Loucy (cell line): ENCODE results near the gene ATP1A3.

ENCODE experiments used
- EZH2phosphoT487 ChIP-seq: fragments of 200-600 bp; IDR thresholded peaks from 2 replicates; pipeline ENCODE4 v1.6.1; 2018; ENCODE audit warnings: antibody characterized with exemption, mild to moderate bottlenecking, moderate library complexity, borderline replicate concordance
- TF ChIP-seq, protein P1 (sequence below): fragments of 200-600 bp; sonication (generic); conservative IDR thresholded peaks from 2 replicates; pipeline ENCODE4 v1.5.1; 2014; ENCODE audit warnings: mild to moderate bottlenecking, antibody characterized with exemption, low read length

GRCh38 chr19:41928754-41929535 lies 65.1 kb downstream of the ATP1A3 start:
- TF ChIP-seq, protein P1, sequence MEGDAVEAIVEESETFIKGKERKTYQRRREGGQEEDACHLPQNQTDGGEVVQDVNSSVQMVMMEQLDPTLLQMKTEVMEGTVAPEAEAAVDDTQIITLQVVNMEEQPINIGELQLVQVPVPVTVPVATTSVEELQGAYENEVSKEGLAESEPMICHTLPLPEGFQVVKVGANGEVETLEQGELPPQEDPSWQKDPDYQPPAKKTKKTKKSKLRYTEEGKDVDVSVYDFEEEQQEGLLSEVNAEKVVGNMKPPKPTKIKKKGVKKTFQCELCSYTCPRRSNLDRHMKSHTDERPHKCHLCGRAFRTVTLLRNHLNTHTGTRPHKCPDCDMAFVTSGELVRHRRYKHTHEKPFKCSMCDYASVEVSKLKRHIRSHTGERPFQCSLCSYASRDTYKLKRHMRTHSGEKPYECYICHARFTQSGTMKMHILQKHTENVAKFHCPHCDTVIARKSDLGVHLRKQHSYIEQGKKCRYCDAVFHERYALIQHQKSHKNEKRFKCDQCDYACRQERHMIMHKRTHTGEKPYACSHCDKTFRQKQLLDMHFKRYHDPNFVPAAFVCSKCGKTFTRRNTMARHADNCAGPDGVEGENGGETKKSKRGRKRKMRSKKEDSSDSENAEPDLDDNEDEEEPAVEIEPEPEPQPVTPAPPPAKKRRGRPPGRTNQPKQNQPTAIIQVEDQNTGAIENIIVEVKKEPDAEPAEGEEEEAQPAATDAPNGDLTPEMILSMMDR = no peak
- TF ChIP-seq EZH2phosphoT487 = no peak
